Neural progenitor cell (in vitro differentiated cells): ENCODE data around the gene IRF6. TPM values are rescaled to one million over a fixed set of nuclear protein-coding genes. Genes with fewer than 3 reads are reported as not detected.

ENCODE experiments used
- DNase-seq: peaks from one replicate; pipeline ENCODE4 v3.0.0-alpha.2; 2016; ENCODE audit warnings: low spot score
- H2AFZ ChIP-seq: fragments of 200-600 bp; sonication (generic); replicated peaks from 2 replicates; pipeline ENCODE4 v1.6.1; 2016; ENCODE audit warnings: antibody characterized with exemption
- H3F3A ChIP-seq: fragments of 200-600 bp; sonication (generic); 2 replicates; pipeline ENCODE4 v1.6.1; 2016; ENCODE audit warnings: antibody characterized with exemption, low read depth
- H3K27ac ChIP-seq: fragments of 200-600 bp; sonication (generic); 2 replicates; pipeline ENCODE4 v1.5.1; 2016; ENCODE audit warnings: mild to moderate bottlenecking
- H3K27me3 ChIP-seq: fragments of 200-600 bp; sonication (generic); 2 replicates; pipeline ENCODE4 v1.6.1; 2016; ENCODE audit warnings: mild to moderate bottlenecking, moderate library complexity
- H3K36me3 ChIP-seq: fragments of 200-600 bp; sonication (generic); 2 replicates; pipeline ENCODE4 v1.5.1; 2016
- H3K4me1 ChIP-seq: fragments of 200-600 bp; sonication (generic); 2 replicates; pipeline ENCODE4 v1.6.1; 2016; ENCODE audit warnings: mixed run types
- H3K4me2 ChIP-seq: fragments of 200-600 bp; sonication (generic); 2 replicates; pipeline ENCODE4 v1.6.1; 2016
- H3K4me3 ChIP-seq: fragments of 200-600 bp; sonication (generic); 2 replicates; pipeline ENCODE4 v1.5.1; 2016
- H3K79me2 ChIP-seq: fragments of 200-600 bp; sonication (generic); 2 replicates; pipeline ENCODE4 v1.6.1; 2016; ENCODE audit warnings: low read depth
- H3K9ac ChIP-seq: fragments of 200-600 bp; sonication (generic); 2 replicates; pipeline ENCODE4 v1.6.1; 2016
- H3K9me3 ChIP-seq: fragments of 200-600 bp; sonication (generic); 2 replicates; pipeline ENCODE4 v1.5.1; 2016; ENCODE audit warnings: low read depth
- H4K20me1 ChIP-seq: fragments of 200-600 bp; sonication (generic); 2 replicates; pipeline ENCODE4 v1.6.1; 2016; ENCODE audit warnings: low read depth
- H3K27ac Mint-ChIP-seq: 3 replicates; pipeline ENCODE4 v1.8.0; 2021; ENCODE audit warnings: mixed read lengths
- H3K27me3 Mint-ChIP-seq: 2 replicates; pipeline ENCODE4 v1.8.0; 2022; ENCODE audit warnings: low read depth, mild to moderate bottlenecking, inconsistent platforms, moderate library complexity, mixed read lengths; ENCODE audit not compliant: insufficient read depth
- H3K36me3 Mint-ChIP-seq: 3 replicates; pipeline ENCODE4 v1.8.0; 2021; ENCODE audit warnings: mixed read lengths
- H3K4me1 Mint-ChIP-seq: 3 replicates; pipeline ENCODE4 v1.8.0; 2021; ENCODE audit warnings: mixed read lengths
- H3K4me3 Mint-ChIP-seq: 3 replicates; pipeline ENCODE4 v1.8.0; 2021; ENCODE audit warnings: mild to moderate bottlenecking, moderate library complexity, mixed read lengths
- H3K9me3 Mint-ChIP-seq: 3 replicates; pipeline ENCODE4 v1.8.0; 2020; ENCODE audit warnings: mixed read lengths
- CTCF ChIP-seq: fragments of 200-600 bp; sonication (generic); IDR thresholded peaks from 2 replicates; pipeline ENCODE4 v1.5.1; 2017; ENCODE audit warnings: antibody characterized with exemption, mild to moderate bottlenecking
- EZH2 ChIP-seq: fragments of 200-600 bp; sonication (generic); IDR thresholded peaks from 2 replicates; pipeline ENCODE4 v1.6.1; 2017; ENCODE audit warnings: antibody characterized with exemption, mild to moderate bottlenecking, moderate library complexity
- EZH2phosphoT487 ChIP-seq: fragments of 200-600 bp; sonication (generic); IDR thresholded peaks from 2 replicates; pipeline ENCODE4 v1.6.1; 2017; ENCODE audit warnings: antibody characterized with exemption
- total RNA-seq: library from RNA; depleted of rRNA; stranded (reverse); fragments of >200 nt; gene quantifications from 2 replicates; pipeline ENCODE4 v1.2.3, GENCODE V29; 2015; ENCODE audit warnings: low replicate concordance

The IRF6 gene
- total RNA-seq, 1 donor from 2014 or later, result 3.3 TPM

- Histone ChIP-seq H3F3A (no peaks in the 10 kb centered on the region), H3K9me3 (no peaks in the 10 kb centered on the region), H3K4me2 (no peak overlapping the region), H3K27ac (no peak overlapping the region), H3K4me1 (no peaks in the 10 kb centered on the region), H4K20me1 (no peaks in the 10 kb centered on the region), H2AFZ (no peak overlapping the region), H3K36me3 (no peaks in the 10 kb centered on the region), H3K4me3 (no peak overlapping the region), H3K27me3 (peaks cover 7% of the 10 kb centered on the region), H3K79me2 (no peaks in the 10 kb centered on the region), H3K9ac (no peak overlapping the region)
- TF ChIP-seq CTCF (no peak), EZH2 (no peak), EZH2phosphoT487 (no peak)
- H3K4me1 Mint-ChIP-seq, result peaks cover 4% of the 10 kb centered on the region
- no peaks in the 10 kb centered on the region for H3K9me3 Mint-ChIP-seq
- no peak for DNase-seq
- H3K4me3 Mint-ChIP-seq, result no peak overlapping the region
- H3K27me3 Mint-ChIP-seq, result peaks cover 3% of the 10 kb centered on the region
- no peaks in the 10 kb centered on the region for H3K36me3 Mint-ChIP-seq
- no peak overlapping the region for H3K27ac Mint-ChIP-seq
Observed at GRCh38 chr1:209738270-209738669, 67.7 kb downstream of the IRF6 start.

GRCh38 chr1:209737118-209737505 is 68.8 kb downstream of the IRF6 start:
- H3K9ac ChIP-seq, result no peak overlapping the region
- no peak overlapping the region for H3K4me2 ChIP-seq
- Mint-ChIP-seq H3K27me3 (peaks cover 3% of the 10 kb centered on the region), H3K36me3 (no peaks in the 10 kb centered on the region), H3K27ac (no peak overlapping the region), H3K4me3 (no peak overlapping the region), H3K9me3 (no peaks in the 10 kb centered on the region), H3K4me1 (no peaks in the 10 kb centered on the region)
- H3F3A ChIP-seq, result no peaks in the 10 kb centered on the region
- TF ChIP-seq EZH2 (no peak), EZH2phosphoT487 (no peak), CTCF (no peak)
- DNase-seq, result no peak
- no peaks in the 10 kb centered on the region for H3K79me2 ChIP-seq
- no peaks in the 10 kb centered on the region for H3K9me3 ChIP-seq
- no peak overlapping the region for H3K27ac ChIP-seq
- H3K4me1 ChIP-seq, result no peaks in the 10 kb centered on the region
- no peaks in the 10 kb centered on the region for H3K36me3 ChIP-seq
- no peaks in the 10 kb centered on the region for H4K20me1 ChIP-seq
- H3K27me3 ChIP-seq, result peaks cover 7% of the 10 kb centered on the region
- no peak overlapping the region for H2AFZ ChIP-seq
- H3K4me3 ChIP-seq, result no peak overlapping the region

GRCh38 chr1:209736490-209737117 is 69.3 kb downstream of the IRF6 start:
- H3K27ac ChIP-seq, result no peak overlapping the region
- TF ChIP-seq CTCF, result no peak
- TF ChIP-seq EZH2, result no peak
- TF ChIP-seq EZH2phosphoT487, result no peak
- no peak overlapping the region for H3K4me3 Mint-ChIP-seq
- no peaks in the 10 kb centered on the region for H3F3A ChIP-seq
- no peak for DNase-seq
- no peak overlapping the region for H3K4me3 ChIP-seq
- H3K27me3 ChIP-seq, result peaks cover 7% of the 10 kb centered on the region
- no peak overlapping the region for H2AFZ ChIP-seq
- H3K4me1 Mint-ChIP-seq, result no peaks in the 10 kb centered on the region
- no peaks in the 10 kb centered on the region for H3K9me3 Mint-ChIP-seq
- H3K79me2 ChIP-seq, result no peaks in the 10 kb centered on the region
- H3K27me3 Mint-ChIP-seq, result peaks cover 5% of the 10 kb centered on the region
- no peaks in the 10 kb centered on the region for H3K9me3 ChIP-seq
- H3K27ac Mint-ChIP-seq, result no peak overlapping the region
- H3K4me1 ChIP-seq, result no peaks in the 10 kb centered on the region
- H3K4me2 ChIP-seq, result no peak overlapping the region
- H3K36me3 Mint-ChIP-seq, result no peaks in the 10 kb centered on the region
- H3K36me3 ChIP-seq, result no peaks in the 10 kb centered on the region
- H4K20me1 ChIP-seq, result no peaks in the 10 kb centered on the region
- H3K9ac ChIP-seq, result no peak overlapping the region

Other genes with a start within 250 kb of the IRF6 start
- gene CAMK1G, start 222.4 kb downstream of the IRF6 start, total RNA-seq, result 3.6 and 4.3 TPM in 2 replicates
- gene LAMB3, start 153.7 kb downstream of the IRF6 start, total RNA-seq, result 0.19 TPM in 1 of 2 replicates, not detected in the other
- 0.93 TPM in 1 of 2 replicates, not detected in the other for gene G0S2, start 130.7 kb downstream of the IRF6 start, total RNA-seq
- gene HSD11B1, start 101.3 kb downstream of the IRF6 start, total RNA-seq, result not detected in 2 replicates
- not detected in 2 replicates for gene TRAF3IP3, start 50.1 kb downstream of the IRF6 start, total RNA-seq
- gene C1orf74, start 21.6 kb downstream of the IRF6 start, total RNA-seq, result 6.9 and 7.7 TPM in 2 replicates
- gene UTP25, start 21.8 kb upstream of the IRF6 start, total RNA-seq, result 5.9 and 6.4 TPM in 2 replicates
- 8.9 and 16.1 TPM in 2 replicates for gene SYT14, start 132.1 kb upstream of the IRF6 start, total RNA-seq